ENCODE data around the gene MORC1.
A peak's percentile ranks its signal among the peaks of the same experiment; 100 is the strongest.

The MORC1 gene

GRCh38 chr3:108931035-108931434, 186.9 kb downstream of the MORC1 start:
- no peak for DNase-seq

DNA sequence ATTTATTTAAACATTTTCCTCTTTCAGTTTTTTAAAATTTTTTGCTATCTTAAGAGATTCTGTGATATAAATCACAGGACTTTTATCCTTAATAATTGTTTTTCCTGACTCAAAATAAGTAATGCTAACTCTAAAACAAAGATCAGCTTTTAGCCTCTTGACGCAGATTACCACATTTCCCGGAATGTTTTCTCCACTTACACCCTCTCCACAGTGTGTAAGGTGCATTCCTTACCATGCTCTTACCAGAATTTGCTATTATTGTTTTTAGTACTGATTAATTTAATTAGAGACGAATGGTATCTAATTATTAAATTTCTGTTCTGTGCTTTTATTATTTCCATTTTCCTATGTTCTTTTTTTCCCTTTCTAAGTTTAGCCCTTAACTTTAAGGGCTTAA, 199.1 kb downstream of the MORC1 start:
- no peak for DNase-seq

DNA sequence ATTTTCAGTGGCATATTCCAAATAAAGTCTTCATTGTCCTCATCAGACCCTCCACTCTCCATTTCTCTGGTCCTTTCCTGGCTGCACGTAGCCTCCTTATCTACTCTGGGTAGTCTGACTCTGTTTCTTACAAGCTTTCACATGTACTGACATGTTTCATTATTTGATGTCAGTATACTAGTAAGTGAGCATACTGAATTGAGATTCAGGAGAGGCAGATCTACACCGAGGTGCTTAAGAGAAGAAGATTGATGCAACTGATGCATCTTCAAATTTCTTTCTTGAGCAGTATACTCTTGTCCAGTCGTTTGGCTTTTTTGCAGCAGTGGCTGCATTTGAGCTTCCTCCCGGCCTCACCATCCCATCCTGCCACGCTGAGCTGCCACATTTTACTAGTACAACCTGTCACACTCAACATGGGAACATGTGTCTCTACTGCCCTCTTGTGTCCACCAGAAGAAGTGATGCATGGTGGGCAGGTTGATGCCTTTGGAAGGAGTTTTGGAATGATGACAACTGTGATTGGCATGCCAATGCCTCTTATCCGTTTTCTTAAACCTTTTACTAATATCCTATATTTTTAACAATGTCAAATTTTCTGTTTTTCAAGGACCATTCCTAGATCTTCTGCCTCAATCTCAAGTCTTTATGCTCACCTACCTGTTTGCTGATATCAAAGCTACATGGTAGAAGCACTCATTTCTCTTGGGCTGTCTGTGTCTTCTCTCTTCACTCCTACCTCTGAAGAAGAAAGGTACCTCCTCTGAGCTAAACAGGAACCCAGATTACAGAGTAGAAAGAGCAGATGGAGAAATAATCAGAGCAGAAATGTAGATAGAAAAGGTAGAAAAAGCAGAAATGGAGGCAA, 202.9 kb downstream of the MORC1 start:
- DNase-seq, result peak; percentile 48

DNA sequence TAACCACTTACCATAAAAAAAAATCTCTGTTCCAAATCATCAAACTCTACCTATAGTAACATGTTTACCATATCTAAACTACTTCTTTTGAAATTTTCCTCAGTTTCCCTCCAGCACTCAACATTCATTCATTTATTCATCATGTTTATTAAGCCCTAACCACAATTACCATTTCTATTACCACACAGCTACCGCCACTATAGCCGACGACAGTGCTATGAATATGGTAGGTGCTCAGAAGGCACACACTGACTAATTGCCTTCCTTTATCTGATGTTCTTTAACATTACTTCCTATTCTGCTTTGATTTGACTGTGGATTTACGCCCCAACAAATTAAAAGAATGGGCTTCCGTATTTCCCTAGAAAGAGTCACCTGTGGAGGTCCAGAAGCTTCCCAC, 208.1 kb downstream of the MORC1 start:
- DNase-seq, result no peak

Data from NCI-H1436 treated with DMSO at 0.1 percent for 48 hours (cell line).